Femur (tissue), 1 donor: ENCODE measurements around the gene PALD1.
A peak's percentile ranks its signal among the peaks of the same experiment; 100 is the strongest.

ENCODE experiments used
- DNase-seq: peaks from one replicate; pipeline ENCODE4 v3.0.0-alpha.2; 2017

PALD1 gene

GRCh38 chr10:70458329-70459060 is 20.1 kb upstream of the PALD1 start:
- DNase-seq = peak; percentile 75

GRCh38 chr10:70459061-70459773 is 19.4 kb upstream of the PALD1 start:
- DNase-seq = no peak

- DNase-seq = no peak
Measured at GRCh38 chr10:70459774-70460490, 18.6 kb upstream of the PALD1 start.

- DNase-seq = peak; percentile 61
Measured at GRCh38 chr10:70461397-70462348, 16.9 kb upstream of the PALD1 start.

GRCh38 chr10:70462349-70462984 is 16.1 kb upstream of the PALD1 start:
- DNase-seq = peak; percentile 82

- no peak for DNase-seq
Measured at GRCh38 chr10:70465278-70465677, 13.3 kb upstream of the PALD1 start.

GRCh38 chr10:70465832-70466231 is 12.7 kb upstream of the PALD1 start:
- DNase-seq = no peak

GRCh38 chr10:70466951-70467350 is 11.6 kb upstream of the PALD1 start:
- DNase-seq = no peak

- DNase-seq = no peak
Measured at GRCh38 chr10:70472799-70473454, 5.6 kb upstream of the PALD1 start.

- peak; percentile 21 for DNase-seq
Measured at GRCh38 chr10:70474780-70475179, 3.8 kb upstream of the PALD1 start.

GRCh38 chr10:70475661-70476060 is 2.9 kb upstream of the PALD1 start:
- peak; percentile 15 for DNase-seq

GRCh38 chr10:70476249-70477035 is 2.1 kb upstream of the PALD1 start:
- DNase-seq = peak; percentile 18

GRCh38 chr10:70477661-70478162 is 855 bp upstream of the PALD1 start:
- DNase-seq = peak; percentile 54

- DNase-seq = peak; percentile 35
Measured at GRCh38 chr10:70479165-70479581, 606 bp downstream of the PALD1 start.

- DNase-seq = peak; percentile 33
Measured at GRCh38 chr10:70479626-70480238, 1.2 kb downstream of the PALD1 start.

GRCh38 chr10:70480239-70480861 is 1.8 kb downstream of the PALD1 start:
- DNase-seq = peak; percentile 36

- DNase-seq = no peak
Measured at GRCh38 chr10:70481105-70481504, 2.5 kb downstream of the PALD1 start.

GRCh38 chr10:70481831-70482530 is 3.4 kb downstream of the PALD1 start:
- DNase-seq = peak; percentile 84
